HG02840 (cell line): ENCODE data around the gene AP2A1.
A peak's percentile ranks its signal among the peaks of the same experiment; 100 is the strongest.

Source experiments
- ATAC-seq: cut with Tn5 transposase; IDR thresholded peaks from one replicate; pipeline ENCODE4 v1.9.1; 2021; ENCODE audit warnings: mild to moderate bottlenecking, moderate library complexity, moderate number of reproducible peaks; ENCODE audit not compliant: unreplicated experiment, low FRiP score

The AP2A1 gene

GRCh38 chr19:49764341-49764740 is 2.5 kb upstream of the AP2A1 start:
- ATAC-seq, result no peak

GRCh38 chr19:49766007-49766929 is 533 bp upstream of the AP2A1 start:
- ATAC-seq, result peak; percentile 93

GRCh38 chr19:49767381-49767780 is 580 bp downstream of the AP2A1 start:
- no peak for ATAC-seq

- no peak for ATAC-seq
Measured at GRCh38 chr19:49767967-49768581, 1.3 kb downstream of the AP2A1 start.

GRCh38 chr19:49770529-49770928 is 3.7 kb downstream of the AP2A1 start:
- no peak for ATAC-seq

- no peak for ATAC-seq
Measured at GRCh38 chr19:49771674-49772139, 4.9 kb downstream of the AP2A1 start.

- ATAC-seq, result no peak
Measured at GRCh38 chr19:49772850-49773432, 6.1 kb downstream of the AP2A1 start.

- ATAC-seq, result no peak
Measured at GRCh38 chr19:49773663-49774350, 7.0 kb downstream of the AP2A1 start.

- ATAC-seq, result no peak
Measured at GRCh38 chr19:49774969-49775368, 8.2 kb downstream of the AP2A1 start.

GRCh38 chr19:49775742-49776370 is 9.1 kb downstream of the AP2A1 start:
- no peak for ATAC-seq

GRCh38 chr19:49776371-49776764 is 9.6 kb downstream of the AP2A1 start:
- ATAC-seq, result no peak

GRCh38 chr19:49779731-49780555 is 13.1 kb downstream of the AP2A1 start:
- no peak for ATAC-seq

- ATAC-seq, result no peak
Measured at GRCh38 chr19:49780861-49781260, 14.1 kb downstream of the AP2A1 start.

- ATAC-seq, result no peak
Measured at GRCh38 chr19:49781394-49781793, 14.6 kb downstream of the AP2A1 start.

- ATAC-seq, result no peak
Measured at GRCh38 chr19:49782515-49782914, 15.7 kb downstream of the AP2A1 start.

GRCh38 chr19:49786376-49786820 is 19.6 kb downstream of the AP2A1 start:
- no peak for ATAC-seq

GRCh38 chr19:49787746-49788145 is 20.9 kb downstream of the AP2A1 start:
- no peak for ATAC-seq

- ATAC-seq, result no peak
Measured at GRCh38 chr19:49788857-49789256, 22.1 kb downstream of the AP2A1 start.

- ATAC-seq, result no peak
Measured at GRCh38 chr19:49790866-49791265, 24.1 kb downstream of the AP2A1 start.
